H1 (cell line): ENCODE data around the gene MDFI.

Experiments
- EGR1 ChIP-seq: IDR thresholded peaks from 2 replicates; pipeline ENCODE4 v1.6.1; 2011; ENCODE audit warnings: low read depth, low read length, borderline replicate concordance
- EZH2 ChIP-seq: fragments of 200-600 bp; sonication (generic); IDR thresholded peaks from 2 replicates; pipeline ENCODE4 v1.7.1; 2012; ENCODE audit warnings: low read depth, mild to moderate bottlenecking, moderate library complexity, low read length, inconsistent platforms; ENCODE audit not compliant: severe bottlenecking

GRCh38 chr6:41593406-41593805 lies 44.9 kb upstream of the MDFI start:
- no peak for TF ChIP-seq EGR1
- no peak for TF ChIP-seq EZH2
